ENCODE measurements around the gene LCE3B.

- TF ChIP-seq CTCF (IDR thresholded peaks at IDR 0.05) (no peak), POLR2A (IDR thresholded peaks at IDR 0.05) (no peak)
Observed at GRCh38 chr1:152623203-152623844, 9.7 kb downstream of the LCE3B start.
